GM19035 (cell line): ENCODE results near the gene CHCHD4.

Experiments
- ATAC-seq: cut with Tn5 transposase; IDR thresholded peaks from one replicate; pipeline ENCODE4 v1.9.1; 2021; ENCODE audit not compliant: unreplicated experiment

Gene CHCHD4

DNA sequence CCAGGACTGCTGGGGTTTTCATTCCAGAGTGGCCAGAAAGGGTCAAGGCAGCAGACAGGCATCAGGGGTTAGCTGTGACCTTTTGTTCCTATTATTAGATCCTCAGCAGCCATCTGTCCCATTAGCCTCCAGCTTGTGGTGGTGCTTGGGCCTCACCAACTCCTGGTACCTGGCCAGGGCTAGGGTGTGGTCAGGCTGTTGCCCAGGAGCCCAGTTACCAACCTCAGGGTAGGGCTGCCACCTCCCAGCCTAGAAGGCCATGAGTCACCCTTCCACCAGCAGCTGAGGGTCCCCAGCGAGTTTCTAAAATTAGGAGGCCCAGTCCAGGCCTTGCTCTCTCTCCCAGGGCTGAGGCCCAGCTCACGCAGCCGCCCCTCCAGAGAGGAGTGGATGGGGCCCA is 12.3 kb upstream of the CHCHD4 start:
- no peak for ATAC-seq

DNA sequence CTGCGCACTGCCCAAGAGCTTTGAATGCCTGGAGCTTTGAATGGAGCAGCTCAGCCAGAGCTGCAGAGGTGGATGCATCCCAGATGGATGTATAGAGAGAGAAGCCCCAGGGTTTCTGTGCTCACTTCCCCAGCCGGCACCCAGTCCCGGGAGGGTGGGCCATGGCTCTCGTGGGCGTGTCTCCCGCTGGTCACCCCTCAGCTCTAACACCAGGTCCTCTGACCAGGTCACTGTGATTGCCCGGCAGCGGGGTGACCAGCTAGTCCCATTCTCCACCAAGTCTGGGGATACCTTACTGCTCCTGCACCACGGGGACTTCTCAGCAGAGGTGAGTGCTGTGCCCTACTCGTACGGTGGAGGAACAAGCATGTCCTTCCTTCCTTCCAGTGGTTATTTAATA is 10.9 kb upstream of the CHCHD4 start:
- no peak for ATAC-seq

DNA sequence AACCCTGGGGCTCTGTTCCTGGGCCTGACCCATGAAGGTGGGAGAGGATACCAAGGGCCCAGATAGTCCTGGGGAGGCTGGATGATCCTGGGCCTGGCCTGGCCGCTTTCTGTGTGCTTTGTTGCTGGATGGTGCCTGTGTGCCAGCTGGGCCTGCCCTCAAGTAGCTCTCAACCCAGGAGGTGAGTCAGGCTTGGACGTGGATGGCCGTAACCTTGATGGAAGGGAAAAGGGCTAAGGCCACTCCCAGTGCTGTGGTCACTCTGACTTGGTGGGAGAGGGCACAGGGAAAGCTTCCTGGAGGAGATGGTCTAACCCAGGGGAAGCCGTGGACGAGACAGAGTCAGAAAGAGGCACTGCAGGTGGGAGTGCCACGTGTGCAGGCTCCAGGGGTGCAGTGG is 9.6 kb upstream of the CHCHD4 start:
- no peak for ATAC-seq

DNA sequence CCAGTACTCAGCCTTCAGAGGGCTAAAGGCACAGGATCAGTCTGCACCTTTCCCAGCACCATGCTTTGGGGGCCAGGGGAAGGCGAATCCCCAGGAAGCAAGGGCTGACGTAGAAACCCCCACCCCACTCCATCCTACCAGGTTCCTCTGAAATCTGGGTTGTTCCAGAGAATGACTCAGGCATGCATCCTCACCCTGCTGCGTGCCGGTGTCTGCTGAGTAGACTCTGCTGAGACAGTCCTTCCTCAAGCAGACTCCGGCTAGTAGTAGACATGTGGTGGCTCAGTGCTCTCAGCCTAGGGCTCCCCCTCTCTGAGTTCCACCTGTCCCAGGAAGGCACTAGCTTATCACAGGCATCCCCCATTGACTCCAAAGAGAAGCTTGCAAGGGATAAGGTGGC is 9.2 kb upstream of the CHCHD4 start:
- no peak for ATAC-seq

DNA sequence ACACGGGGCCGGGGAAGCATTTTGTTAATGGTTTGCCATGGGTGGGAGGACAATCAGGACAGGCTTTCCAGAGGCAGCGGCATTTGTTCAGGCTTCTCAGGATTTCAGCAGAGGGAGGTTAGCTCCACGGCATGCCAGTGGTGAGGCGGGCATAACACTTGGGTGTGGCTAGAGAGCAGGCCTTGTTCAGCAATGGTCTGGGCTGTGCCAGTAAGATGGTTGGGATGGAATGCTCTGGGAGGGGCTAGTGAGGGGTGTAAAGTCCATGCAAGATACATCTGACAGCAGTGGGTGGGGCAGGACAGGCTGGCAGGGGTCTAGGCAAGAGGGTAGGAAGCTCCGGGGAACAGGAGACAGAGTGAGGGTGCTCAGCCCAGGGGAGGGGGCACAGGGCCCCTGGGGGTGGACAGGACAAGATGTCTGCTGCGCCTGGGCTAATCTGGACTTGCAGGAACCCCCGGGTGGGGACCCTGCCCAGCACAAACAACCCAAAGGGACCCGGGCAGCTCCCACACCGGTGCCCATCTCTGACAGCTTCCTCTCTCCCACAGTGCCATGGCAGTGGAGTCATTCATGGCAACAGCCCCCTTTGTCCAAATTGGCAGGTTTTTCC is 8.6 kb upstream of the CHCHD4 start:
- ATAC-seq, result no peak

DNA sequence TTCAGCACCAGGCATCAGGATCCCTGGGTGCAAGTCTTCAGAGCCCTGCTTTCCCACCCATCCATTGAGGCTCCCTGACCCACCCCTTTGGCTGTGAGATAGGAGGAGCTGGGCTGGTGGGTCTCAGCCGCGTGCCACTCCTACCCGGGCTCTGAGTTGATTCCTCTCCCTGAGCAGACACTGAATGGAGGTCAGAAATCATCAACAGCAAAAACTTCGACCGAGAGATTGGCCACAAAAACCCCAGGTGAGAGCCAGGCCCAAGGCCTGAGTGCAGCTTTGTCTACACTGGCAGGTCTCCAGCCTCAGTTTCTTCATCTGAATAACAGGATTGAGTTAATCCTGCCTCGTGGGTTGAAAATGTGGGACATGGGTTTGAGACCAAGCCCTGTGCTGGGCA is 8.0 kb upstream of the CHCHD4 start:
- no peak for ATAC-seq

DNA sequence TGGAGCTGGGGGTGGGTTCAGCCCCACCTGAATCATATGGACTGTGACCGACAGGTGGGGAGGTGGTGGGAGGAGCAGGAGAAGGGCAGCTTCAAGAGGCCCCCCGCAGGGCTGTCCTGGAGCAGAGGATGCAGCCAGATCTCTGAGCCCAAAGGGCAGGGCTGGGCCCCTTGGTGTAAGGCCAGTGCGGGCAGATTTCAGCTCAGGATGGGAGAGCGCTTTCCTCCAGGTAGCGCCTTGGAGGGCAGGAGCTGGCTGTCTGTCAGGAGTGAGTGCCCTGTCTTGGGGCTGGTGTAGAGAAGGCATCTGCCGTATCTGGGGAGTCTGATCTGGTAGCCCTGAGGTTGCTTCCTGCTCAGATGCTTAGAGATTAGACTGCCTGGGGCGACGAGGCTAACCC is 7.5 kb upstream of the CHCHD4 start:
- no peak for ATAC-seq

DNA sequence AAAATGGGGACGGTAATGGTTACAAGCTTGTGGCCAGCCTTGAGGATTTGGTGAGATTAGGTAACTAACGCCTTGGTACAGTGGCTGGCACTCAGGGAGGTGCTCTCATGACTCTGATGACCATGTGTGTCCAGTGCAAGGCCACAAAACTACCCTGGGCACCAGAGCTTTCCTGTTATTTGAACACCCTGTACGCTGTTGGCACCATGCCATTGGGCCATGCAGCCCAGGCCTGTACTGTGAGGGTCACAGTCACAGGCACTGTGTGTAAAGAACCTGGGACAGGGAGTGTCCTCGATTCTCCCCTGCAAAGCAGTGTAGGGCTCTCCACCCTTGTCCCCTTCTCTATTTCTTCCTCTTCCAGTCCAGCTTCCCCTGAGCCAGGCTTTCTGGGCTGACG is 6.5 kb upstream of the CHCHD4 start:
- ATAC-seq, result no peak

DNA sequence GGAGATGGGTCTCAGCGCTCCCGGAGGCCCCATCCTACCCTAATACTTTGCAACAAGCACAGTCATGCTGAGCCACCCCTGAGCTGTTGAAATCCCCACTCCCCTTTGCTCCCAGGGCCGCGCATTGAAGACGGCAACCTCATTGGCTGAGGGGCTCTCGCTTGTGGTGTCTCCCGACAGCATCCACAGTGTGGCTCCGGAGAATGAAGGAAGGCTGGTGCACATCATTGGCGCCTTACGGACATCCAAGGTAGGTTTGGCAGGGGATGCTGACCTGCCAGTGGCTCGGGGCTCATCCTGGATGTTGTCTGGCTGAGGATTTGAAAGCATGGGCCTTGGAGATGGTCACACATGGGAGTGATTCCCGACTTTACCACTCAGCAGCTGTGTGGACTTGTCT is 6.0 kb upstream of the CHCHD4 start:
- ATAC-seq, result no peak

DNA sequence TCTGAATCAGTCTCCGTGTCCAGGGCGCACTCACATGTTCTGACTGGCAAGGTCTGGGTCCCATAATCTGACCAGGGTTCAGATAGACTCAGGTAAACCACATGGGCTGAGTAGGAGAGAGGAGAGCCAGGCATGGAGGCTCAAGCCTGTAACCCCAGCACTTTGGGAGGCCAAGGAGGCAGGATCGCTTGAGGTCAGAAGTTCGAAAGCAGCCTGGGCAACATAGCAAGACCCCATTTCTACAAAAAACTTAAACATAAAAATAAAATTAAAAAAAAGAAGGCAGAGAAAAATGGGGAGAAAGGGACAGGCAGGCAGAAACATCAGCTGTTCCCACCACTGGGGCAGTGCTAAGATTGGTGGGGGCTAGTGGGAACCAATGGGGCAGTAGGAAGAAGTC is 5.6 kb upstream of the CHCHD4 start:
- ATAC-seq, result no peak

DNA sequence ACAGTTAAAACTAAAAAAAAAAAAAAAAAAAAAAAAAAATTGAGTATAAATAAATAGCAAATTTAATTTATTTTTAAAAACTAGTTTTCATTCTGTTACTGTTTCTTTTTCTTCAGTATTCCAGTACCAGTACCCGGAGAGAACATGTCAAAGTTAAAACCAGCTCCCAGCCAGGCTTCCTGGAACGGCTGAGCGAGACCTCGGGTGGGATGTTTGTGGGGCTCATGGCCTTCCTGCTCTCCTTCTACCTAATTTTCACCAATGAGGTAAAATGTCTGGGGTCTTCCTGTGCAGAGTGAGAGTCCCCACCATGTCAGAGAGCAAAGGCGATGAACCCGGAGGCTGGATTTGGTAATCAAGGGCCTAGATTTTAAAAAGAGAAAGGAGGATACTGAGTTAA is 4.6 kb upstream of the CHCHD4 start:
- no peak for ATAC-seq

DNA sequence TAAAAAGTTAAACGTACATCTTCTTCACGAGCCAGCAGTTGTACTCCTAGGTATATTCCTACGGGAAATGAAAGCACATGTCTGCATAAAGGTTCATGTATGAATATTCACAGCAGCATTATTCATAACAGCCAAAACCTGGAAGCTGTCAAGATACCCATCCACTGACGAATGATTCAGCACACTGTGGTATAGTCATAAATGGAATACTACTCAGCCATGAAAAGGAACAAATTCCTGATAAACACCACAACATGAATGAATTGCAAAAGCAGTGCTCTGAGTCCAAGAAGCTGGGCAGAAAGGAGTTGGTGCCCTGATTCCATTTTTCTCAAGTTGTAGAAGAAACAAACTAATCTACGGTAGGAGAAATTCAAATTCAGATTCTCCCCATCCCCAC is 4.1 kb upstream of the CHCHD4 start:
- ATAC-seq, result no peak

DNA sequence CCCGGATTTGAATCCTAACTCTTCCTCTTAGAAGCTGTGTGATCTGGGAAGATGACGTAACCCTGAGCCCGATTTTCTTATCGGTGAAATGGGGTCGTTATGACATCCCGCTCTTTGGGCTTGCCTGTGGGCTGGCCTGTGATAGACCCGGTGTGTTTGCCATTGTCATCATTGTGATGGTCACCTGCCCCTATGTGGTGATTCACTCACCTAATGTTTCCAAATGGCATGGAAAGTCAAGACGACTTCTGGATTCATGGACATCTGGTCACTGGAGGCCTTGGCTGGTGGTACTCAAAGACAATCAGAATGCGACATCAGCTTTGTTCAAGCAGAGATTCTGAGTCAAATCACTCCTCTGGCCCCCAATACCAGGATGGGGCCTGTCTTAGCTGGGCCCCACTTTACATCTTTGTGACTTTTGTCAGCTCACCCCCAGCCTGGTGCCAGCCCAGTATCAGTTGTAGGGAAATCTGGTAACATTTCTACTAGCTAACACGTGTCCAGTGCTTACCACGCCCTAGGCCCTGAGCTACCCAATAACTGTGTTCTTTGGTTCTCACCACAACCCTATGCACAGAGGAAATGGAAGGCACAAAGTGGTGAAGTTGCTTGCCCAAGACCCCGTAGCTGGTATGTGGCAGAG is 3.0 kb upstream of the CHCHD4 start:
- ATAC-seq, result no peak

DNA sequence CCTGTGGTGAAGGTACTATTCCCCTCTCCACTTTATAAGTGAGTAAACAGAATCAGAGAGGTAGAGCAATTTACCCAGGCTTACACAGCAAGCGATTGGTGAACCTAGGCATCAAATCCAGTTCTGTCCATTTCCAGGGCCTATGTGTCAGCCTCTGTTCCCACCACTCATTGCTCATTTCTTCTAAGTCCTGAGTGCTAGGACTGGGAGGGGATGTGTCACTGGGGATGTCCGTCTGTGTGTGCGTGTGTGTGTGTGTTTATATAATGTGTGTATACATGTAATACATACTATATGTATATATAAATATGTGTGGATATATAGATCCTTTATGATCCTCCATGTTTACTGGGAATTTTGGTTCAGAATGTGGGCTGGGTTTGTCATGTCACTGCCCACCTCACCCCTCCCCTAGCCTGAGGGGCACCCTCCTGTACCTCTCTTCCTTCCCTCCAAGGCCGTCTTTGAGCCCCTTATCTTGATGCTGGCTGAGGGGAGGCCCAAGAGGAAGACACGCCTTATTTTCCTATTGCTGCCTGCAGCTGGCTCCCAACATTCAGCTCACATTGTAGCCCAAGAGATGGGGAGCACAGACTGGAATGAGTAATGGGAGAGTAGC is 2.3 kb upstream of the CHCHD4 start:
- no peak for ATAC-seq

DNA sequence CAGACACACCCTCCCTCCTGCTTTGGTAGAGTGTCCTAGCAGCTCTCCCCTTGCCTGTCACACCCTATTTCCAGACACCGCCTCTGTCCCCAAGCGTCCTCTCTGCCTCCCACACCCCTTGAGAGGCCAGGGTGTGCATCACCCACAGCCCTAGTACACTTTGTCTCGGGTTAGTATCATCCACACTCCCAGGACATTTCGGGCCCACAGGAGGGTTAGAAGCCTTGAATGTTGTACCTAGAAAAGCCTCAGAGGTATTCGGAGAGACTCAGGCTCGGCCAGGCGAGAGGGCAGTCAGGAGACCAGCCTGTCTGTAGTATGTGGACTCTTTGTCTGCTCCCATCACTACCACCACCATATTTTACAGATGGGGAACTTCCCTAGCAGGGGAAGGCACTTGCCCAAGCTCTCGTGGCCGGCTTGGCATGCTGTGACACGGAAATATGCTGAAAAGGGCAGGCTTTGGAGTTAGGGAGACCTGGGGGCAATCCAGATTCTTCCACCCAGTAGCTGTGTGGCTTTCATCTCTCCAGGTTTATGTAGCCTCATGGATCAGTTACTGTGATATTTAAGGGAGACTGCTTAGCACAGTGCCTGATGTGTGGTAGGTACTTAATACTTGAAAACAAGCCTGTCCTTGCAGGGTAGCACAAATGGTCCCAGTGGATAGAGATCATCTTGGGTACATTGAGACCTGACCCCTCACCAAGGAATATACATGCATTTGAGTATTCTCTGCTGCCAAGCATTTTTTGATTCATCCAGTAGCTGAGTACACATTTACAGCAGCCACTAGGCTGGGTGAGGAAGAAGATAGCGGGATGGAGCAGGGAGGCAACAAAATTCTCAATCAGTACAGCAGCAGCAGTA is 1.6 kb upstream of the CHCHD4 start:
- ATAC-seq, result no peak

DNA sequence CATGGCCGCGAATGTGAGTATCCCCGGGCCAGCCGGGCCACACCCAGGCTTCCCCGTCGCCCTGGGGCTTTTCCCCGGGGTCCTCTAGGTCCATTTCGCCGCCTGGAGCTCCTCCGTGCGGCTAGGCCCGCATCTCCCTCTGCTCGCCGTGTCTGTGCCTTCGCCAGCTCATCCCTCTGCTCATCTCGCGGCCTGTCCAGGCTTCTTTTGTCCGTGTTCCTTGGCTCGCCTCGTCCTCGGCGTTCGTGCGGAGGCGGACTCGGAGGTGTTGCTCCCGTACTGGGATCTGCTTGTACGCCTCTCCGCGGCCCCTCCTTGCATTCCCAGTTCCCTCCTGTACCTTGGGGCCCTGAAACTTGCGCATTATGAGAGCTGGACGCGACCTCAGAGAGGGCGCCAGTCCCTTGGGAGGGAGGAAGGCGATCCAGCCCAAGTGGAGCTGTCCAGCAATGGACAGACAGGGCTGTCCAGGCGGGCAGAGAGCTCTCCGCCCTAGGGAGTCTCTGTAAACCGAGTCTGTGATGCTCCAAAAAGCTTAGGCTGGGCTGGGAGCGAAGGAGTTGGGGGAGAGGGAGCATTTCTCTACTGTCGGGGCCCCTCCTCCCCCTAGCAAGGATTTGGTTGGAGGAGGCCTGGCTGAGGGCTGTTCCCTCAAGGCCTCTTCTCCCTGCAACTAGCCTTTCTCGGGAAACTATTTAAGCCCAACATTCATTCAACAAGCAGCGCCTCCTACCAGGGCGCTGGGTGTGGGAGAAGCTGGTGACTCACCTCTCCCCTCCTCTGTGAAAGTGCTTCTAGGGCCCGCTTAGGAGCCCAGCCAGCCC is 735 bp upstream of the CHCHD4 start:
- ATAC-seq, result peak; percentile 26

DNA sequence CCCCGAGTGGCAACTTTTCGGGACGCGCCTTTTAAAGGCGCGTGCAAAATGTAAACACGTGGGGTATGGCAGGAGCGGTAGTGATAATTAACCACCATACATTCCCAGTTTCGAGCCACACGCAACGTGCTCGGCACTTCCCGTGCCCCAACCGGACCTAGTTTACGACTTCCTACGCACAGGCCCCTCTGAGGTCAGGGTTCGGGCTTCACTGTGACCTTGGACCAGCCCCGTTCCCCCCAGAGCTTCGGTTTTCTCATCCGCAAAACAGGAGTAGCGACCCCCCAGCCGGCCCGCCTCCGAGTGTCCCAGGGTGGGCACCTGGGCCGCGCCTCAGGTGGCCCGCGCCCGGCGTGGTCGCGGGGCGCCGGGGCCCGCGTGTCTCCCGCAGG is 451 bp downstream of the CHCHD4 start:
- peak; percentile 55 for ATAC-seq

DNA sequence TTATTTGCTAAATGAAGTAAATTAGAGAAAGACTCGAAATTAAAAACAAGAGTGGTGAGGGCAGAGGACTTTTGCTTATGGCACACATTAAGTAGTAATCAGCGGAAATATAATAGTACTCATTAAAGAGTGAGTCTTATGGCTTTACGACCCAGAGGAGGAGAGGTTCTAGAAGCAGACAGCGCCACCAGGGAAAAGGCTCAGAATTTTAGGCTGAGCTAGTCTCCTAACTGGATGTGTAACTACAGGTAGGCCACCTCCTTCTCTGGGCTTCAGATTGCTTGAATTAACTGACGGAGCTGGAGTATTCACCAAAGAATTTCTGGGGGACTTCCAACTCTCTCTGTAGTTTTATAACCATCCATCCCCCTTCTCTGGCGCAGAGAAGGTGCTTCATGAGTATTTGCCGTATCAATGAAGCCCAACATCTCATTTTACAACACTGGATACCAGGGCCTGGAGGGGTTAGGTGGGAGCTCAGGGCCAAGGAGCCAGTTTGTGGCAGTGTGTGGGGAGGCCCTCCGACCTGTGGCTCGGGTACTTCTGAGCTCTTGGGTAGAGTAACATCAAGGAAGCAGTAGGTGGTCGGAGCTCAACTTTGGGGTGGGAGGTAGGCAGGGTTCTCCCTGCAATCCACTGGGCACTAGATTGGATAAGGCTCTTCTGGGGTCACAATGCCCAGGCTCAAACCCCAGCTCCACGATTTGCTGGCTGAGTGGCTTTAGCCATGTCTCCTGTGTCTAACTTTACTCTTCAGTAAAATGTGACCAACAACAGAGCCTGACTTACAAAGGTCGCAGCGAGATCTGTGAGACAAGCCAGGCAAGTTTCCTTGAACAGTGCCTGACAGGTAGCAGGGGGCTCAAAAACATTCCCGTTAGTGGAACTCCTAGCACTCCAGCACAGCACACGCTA is 1.1 kb downstream of the CHCHD4 start:
- no peak for ATAC-seq

DNA sequence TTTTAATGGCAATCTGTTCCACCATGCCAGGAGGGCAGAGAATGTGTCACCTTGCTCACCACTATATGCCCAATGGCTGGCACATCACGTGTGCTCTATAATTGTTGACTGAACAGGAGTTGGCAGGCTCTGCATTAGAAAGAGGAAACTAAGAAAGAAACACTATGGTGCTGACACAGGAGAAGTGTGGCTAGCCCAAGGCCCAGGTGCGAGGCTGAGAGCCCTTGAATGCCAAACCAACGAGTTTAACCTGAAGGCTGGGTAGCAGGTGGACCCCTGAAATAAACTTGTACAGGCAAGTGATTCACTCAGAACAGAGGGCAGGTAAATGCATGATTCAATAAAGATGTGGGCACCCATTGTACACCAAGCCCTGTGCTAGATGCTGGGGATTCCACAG is 2.4 kb downstream of the CHCHD4 start:
- no peak for ATAC-seq

DNA sequence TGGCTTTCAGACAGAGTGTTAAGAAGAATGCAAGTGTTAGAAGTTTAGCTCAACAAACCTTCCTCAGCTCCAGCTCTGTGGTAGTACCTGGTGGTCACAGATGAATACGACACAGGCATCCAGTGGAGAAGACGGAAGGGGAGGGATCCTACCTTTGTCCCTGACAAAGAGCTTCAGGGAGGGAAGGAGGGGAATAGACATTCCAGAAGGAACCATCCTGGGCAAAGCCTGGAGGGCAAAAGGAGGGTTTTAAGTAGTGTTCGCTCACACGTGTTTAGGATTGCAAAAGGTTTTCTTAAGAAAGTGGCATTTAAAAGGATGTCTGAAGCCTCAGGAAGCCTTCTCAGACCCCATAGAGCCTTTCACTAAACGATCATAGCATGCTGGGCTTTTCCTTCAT is 2.8 kb downstream of the CHCHD4 start:
- no peak for ATAC-seq
